ENCODE measurements around the gene FGD2. TPM values are rescaled to one million over a fixed set of nuclear protein-coding genes. Genes with fewer than 3 reads are reported as not detected.

The FGD2 gene
- total RNA-seq, 1 experiment from 2014 or later, result 0.13 TPM

DNA sequence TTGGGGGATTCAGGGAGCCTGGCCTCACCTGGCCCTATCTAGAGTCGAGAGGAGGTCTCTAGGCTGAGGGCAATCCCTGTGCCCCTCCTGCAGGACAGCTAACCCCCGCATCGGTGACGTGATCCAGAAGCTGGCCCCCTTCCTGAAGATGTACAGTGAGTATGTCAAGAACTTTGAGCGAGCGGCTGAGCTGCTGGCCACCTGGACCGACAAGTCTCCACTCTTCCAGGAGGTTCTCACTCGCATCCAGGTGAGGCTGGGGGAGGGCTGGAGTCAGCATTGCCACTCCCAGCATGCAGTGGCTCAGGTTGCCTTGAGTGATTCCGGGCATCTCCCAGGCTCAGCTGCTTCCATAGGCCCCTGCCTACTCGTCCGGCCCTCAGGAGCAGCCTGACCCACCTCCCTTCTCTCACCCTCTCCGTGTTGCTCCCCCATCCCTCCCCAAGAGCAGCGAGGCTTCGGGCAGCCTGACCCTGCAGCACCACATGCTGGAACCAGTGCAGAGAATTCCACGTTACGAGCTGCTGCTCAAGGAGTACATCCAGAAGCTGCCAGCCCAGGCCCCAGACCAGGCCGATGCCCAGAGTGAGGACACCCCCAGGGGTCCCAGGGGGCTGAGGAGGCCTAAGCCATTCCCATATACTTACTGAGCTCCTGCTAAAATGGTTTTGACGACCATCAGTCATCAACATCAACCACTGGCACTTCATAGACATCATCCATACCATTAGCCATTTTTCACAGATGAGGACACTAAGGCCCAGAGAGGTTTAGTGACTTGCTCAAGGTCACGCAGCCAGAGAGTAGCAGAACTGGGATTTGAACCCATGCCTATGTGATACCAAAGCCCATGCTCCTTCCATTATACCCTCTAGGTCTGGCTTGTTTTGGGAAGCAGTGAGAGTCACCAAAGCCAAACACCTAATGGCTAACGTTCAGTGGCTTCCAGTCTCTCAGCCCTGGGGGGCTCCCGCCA, 8.3 kb downstream of the FGD2 start:
- H3K23ac ChIP-seq (ENCODE audit: insufficient read length, low read depth, low read length), result no peak overlapping the region
- no peak overlapping the region for H3K56ac ChIP-seq (ENCODE audit: insufficient read length, low read depth, low read length)
- no peaks in the 10 kb centered on the region for H3K79me1 ChIP-seq (ENCODE audit: insufficient read depth, low read depth, low read length, poor library complexity, severe bottlenecking)
- H3K4me1 Mint-ChIP-seq, result peaks cover 4 to 13% of the 10 kb centered on the region in 2 experiments
- H3K9me3 Mint-ChIP-seq, result peaks cover 0 to 4% of the 10 kb centered on the region in 2 experiments; a peak in 1 of 5 replicates
- H3K9me3 ChIP-seq (ENCODE audit: control insufficient read depth, low read depth, low read length), result no peaks in the 10 kb centered on the region
- no peak overlapping the region for H2AFZ ChIP-seq (ENCODE audit: low read length)
- no peak overlapping the region for H3K27ac Mint-ChIP-seq
- H3K23me2 ChIP-seq (ENCODE audit: insufficient read length, low read depth, low read length, poor library complexity, severe bottlenecking), result no peaks in the 10 kb centered on the region
- H4K91ac ChIP-seq (ENCODE audit: insufficient read length, low read depth, low read length), result no peak overlapping the region
- no peaks in the 10 kb centered on the region for H3K27me3 ChIP-seq (ENCODE audit: insufficient read depth, low read length)
- H3K27me3 Mint-ChIP-seq (ENCODE audit: low read depth), result no peaks in the 10 kb centered on the region
- no peak overlapping the region for H3K27ac ChIP-seq (ENCODE audit: insufficient read length, low read depth, low read length)
- no peak overlapping the region for H3K4ac ChIP-seq (ENCODE audit: low read depth, low read length)
- H3K4me3 Mint-ChIP-seq, result no peak overlapping the region
- H2BK5ac ChIP-seq (ENCODE audit: insufficient read length, low read length), result no peak overlapping the region
- H4K5ac ChIP-seq (ENCODE audit: insufficient read length, low read depth, low read length), result no peak overlapping the region
- H2BK12ac ChIP-seq (ENCODE audit: insufficient read length, low read depth, low read length), result no peak overlapping the region
- DNase-seq, result no peak
- TF ChIP-seq, protein P1, sequence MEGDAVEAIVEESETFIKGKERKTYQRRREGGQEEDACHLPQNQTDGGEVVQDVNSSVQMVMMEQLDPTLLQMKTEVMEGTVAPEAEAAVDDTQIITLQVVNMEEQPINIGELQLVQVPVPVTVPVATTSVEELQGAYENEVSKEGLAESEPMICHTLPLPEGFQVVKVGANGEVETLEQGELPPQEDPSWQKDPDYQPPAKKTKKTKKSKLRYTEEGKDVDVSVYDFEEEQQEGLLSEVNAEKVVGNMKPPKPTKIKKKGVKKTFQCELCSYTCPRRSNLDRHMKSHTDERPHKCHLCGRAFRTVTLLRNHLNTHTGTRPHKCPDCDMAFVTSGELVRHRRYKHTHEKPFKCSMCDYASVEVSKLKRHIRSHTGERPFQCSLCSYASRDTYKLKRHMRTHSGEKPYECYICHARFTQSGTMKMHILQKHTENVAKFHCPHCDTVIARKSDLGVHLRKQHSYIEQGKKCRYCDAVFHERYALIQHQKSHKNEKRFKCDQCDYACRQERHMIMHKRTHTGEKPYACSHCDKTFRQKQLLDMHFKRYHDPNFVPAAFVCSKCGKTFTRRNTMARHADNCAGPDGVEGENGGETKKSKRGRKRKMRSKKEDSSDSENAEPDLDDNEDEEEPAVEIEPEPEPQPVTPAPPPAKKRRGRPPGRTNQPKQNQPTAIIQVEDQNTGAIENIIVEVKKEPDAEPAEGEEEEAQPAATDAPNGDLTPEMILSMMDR (conservative IDR thresholded peaks at IDR 0.05), result no peak
- H2BK120ac ChIP-seq (ENCODE audit: low read depth, low read length, poor library complexity, severe bottlenecking), result no peak overlapping the region
- no peak overlapping the region for H3K18ac ChIP-seq (ENCODE audit: insufficient read length, low read depth, low read length)
- WGBS (ENCODE audit: extremely low coverage, insufficient read length, low lambda C conversion rate), result no CpG with 5 or more reads among the region's 21 CpGs
- no peak overlapping the region for H2BK20ac ChIP-seq (ENCODE audit: low read depth, low read length, poor library complexity, severe bottlenecking)
- H3K4me1 ChIP-seq (ENCODE audit: insufficient read depth, low read length), result no peaks in the 10 kb centered on the region
- no peak overlapping the region for H3K4me2 ChIP-seq (ENCODE audit: insufficient read depth, insufficient read length, low read length)
- H2AK5ac ChIP-seq (ENCODE audit: insufficient read length, low read length), result no peak overlapping the region
- H3K9ac ChIP-seq (ENCODE audit: extremely low read depth, insufficient read length, low read length), result no peak overlapping the region
- no peak overlapping the region for H4K8ac ChIP-seq (replicated peaks; ENCODE audit: insufficient read length, low read depth, low read length)
- no peak overlapping the region for H2BK15ac ChIP-seq (ENCODE audit: low read depth, low read length)
- H3K79me2 ChIP-seq (ENCODE audit: insufficient read depth, low read length), result no peaks in the 10 kb centered on the region
- no peak overlapping the region for H3T11ph ChIP-seq (ENCODE audit: low read length)
- H4K20me1 ChIP-seq (ENCODE audit: control insufficient read depth, insufficient read depth, insufficient read length), result no peaks in the 10 kb centered on the region
- H3K14ac ChIP-seq (ENCODE audit: insufficient read depth, low read length), result no peak overlapping the region
- no peaks in the 10 kb centered on the region for H3K36me3 Mint-ChIP-seq (ENCODE audit: insufficient read depth in 1 of 3, low read depth in 3 of 3)
